Myocyte (in vitro differentiated cells): ENCODE measurements around the gene PKIG. TPM values are rescaled to one million over a fixed set of nuclear protein-coding genes. Genes with fewer than 3 reads are reported as not detected.
A peak's percentile ranks its signal among the peaks of the same experiment; 100 is the strongest.

Source experiments
- DNase-seq: peaks from one replicate; pipeline ENCODE4 v3.0.0-alpha.2; 2012; ENCODE audit warnings: low read depth
- total RNA-seq: library from RNA; depleted of rRNA; stranded (reverse); fragments of >200 nt; gene quantifications from 2 replicates; pipeline ENCODE4 v1.2.3, GENCODE V29; 2014

PKIG gene
- total RNA-seq, 1 donor from 2014 or later, result 51.9 TPM

- DNase-seq, result no peak
Observed at GRCh38 chr20:44594730-44595129, 12.4 kb downstream of the PKIG start.

GRCh38 chr20:44596010-44596409, 13.6 kb downstream of the PKIG start:
- no peak for DNase-seq

- no peak for DNase-seq
Observed at GRCh38 chr20:44596876-44597275, 14.5 kb downstream of the PKIG start.

GRCh38 chr20:44597516-44597915, 15.1 kb downstream of the PKIG start:
- DNase-seq, result no peak

GRCh38 chr20:44597930-44598329, 15.6 kb downstream of the PKIG start:
- DNase-seq, result no peak

- no peak for DNase-seq
Observed at GRCh38 chr20:44598423-44599305, 16.3 kb downstream of the PKIG start.

GRCh38 chr20:44599715-44600114, 17.3 kb downstream of the PKIG start:
- DNase-seq, result peak; percentile 71

- DNase-seq, result no peak
Observed at GRCh38 chr20:44600301-44600700, 17.9 kb downstream of the PKIG start.

- peak; percentile 73 for DNase-seq
Observed at GRCh38 chr20:44600758-44601201, 18.4 kb downstream of the PKIG start.

- no peak for DNase-seq
Observed at GRCh38 chr20:44601236-44601671, 18.9 kb downstream of the PKIG start.

- DNase-seq, result peak; percentile 42
Observed at GRCh38 chr20:44601801-44602204, 19.4 kb downstream of the PKIG start.

- DNase-seq, result no peak
Observed at GRCh38 chr20:44603327-44603726, 20.9 kb downstream of the PKIG start.

- DNase-seq, result no peak
Observed at GRCh38 chr20:44606725-44607441, 24.5 kb downstream of the PKIG start.

- peak; percentile 21 for DNase-seq
Observed at GRCh38 chr20:44609006-44609515, 26.7 kb downstream of the PKIG start.

- DNase-seq, result peak; percentile 86
Observed at GRCh38 chr20:44609516-44610312, 27.3 kb downstream of the PKIG start.

GRCh38 chr20:44610313-44610962, 28.1 kb downstream of the PKIG start:
- no peak for DNase-seq

- DNase-seq, result no peak
Observed at GRCh38 chr20:44613575-44613974, 31.2 kb downstream of the PKIG start.

- DNase-seq, result no peak
Observed at GRCh38 chr20:44614525-44614924, 32.1 kb downstream of the PKIG start.

- peak; percentile 92 for DNase-seq
Observed at GRCh38 chr20:44615169-44615791, 32.9 kb downstream of the PKIG start.
